Thymus (tissue), 11 donors: ENCODE results near the gene COL1A1. TPM values are rescaled to one million over a fixed set of nuclear protein-coding genes. Genes with fewer than 3 reads are reported as not detected.

Source experiments
- DNase-seq, 9 donors: peaks; one replicate each; pipeline ENCODE4 v3.0.0-alpha.2; 2013; ENCODE audit warnings: low spot score in 9 of 9, low read depth in 6 of 9, missing footprints in 1 of 9
- H3K27ac ChIP-seq, 2 donors: one replicate each; pipeline ENCODE4 v1.5.1; 2013; ENCODE audit warnings: control low read depth in 1 of 2, low read depth in 1 of 2, low read length in 1 of 2, mild to moderate bottlenecking in 1 of 2, moderate library complexity in 1 of 2
- H3K27me3 ChIP-seq, 2 donors: one replicate each; pipeline ENCODE4 v1.5.1; 2013; ENCODE audit warnings: low read length in 1 of 2; ENCODE audit not compliant: control insufficient read depth in 2 of 2, insufficient read depth in 1 of 2
- H3K36me3 ChIP-seq, 2 donors: one replicate each; pipeline ENCODE4 v1.5.1; 2013; ENCODE audit warnings: low read length in 1 of 2, mild to moderate bottlenecking in 1 of 2, moderate library complexity in 1 of 2; ENCODE audit not compliant: control insufficient read depth in 2 of 2, insufficient read depth in 2 of 2
- H3K4me1 ChIP-seq, 2 donors: one replicate each; pipeline ENCODE4 v1.5.1; 2013; ENCODE audit warnings: low read length in 2 of 2; ENCODE audit not compliant: control insufficient read depth in 2 of 2, insufficient read depth in 2 of 2
- H3K4me3 ChIP-seq, 2 donors: one replicate each; pipeline ENCODE4 v1.5.1; 2013; ENCODE audit warnings: low read length in 2 of 2, control low read depth in 1 of 2, mild to moderate bottlenecking in 1 of 2
- H3K9me3 ChIP-seq, 2 donors: one replicate each; pipeline ENCODE4 v1.5.1; 2013; ENCODE audit warnings: low read length in 1 of 2, mild to moderate bottlenecking in 1 of 2; ENCODE audit not compliant: control insufficient read depth in 2 of 2, insufficient read depth in 1 of 2
- WGBS: extraction: QIAGEN DNeasy Blood & Tissue Kit; methylation state at CpG from one replicate; pipeline ENCODE4 v1.1.7; 2013; 5-methylcytosine and 5-hydroxymethylcytosine counted together
- polyA plus RNA-seq: library from polyadenylated mRNA; stranded (reverse); fragments of 200-250 nt; gene quantifications from one replicate; pipeline ENCODE4 v1.2.3, GENCODE V29; 2013
- total RNA-seq: library from RNA; stranded (reverse); fragments of 120-200 nt; gene quantifications from one replicate; pipeline ENCODE4 v1.2.4, GENCODE V29; 2013
- donor health status: healthy.

The COL1A1 gene
- total and polyA plus RNA-seq, 2 donors = 14.4 to 29.5 TPM

- Histone ChIP-seq H3K9me3 (no peaks in the 10 kb centered on the region), H3K27me3 (peaks cover 8 to 17% of the 10 kb centered on the region in 2 donors), H3K4me3 (no peak overlapping the region), H3K4me1 (peaks cover 0 to 10% of the 10 kb centered on the region in 2 donors), H3K27ac (no peak overlapping the region), H3K36me3 (peaks cover 61 to 65% of the 10 kb centered on the region in 2 donors)
- DNase-seq = no peak
- WGBS = 96% methylated on average over 16 of the region's 16 CpGs
Measured at GRCh38 chr17:50135316-50136095, 65.9 kb downstream of the COL1A1 start.

- H3K9me3 ChIP-seq = no peaks in the 10 kb centered on the region
- H3K4me1 ChIP-seq = peaks cover 0 to 8% of the 10 kb centered on the region in 2 donors
- no peak overlapping the region for H3K4me3 ChIP-seq
- DNase-seq = no peak
- 93% methylated on average over 16 of the region's 16 CpGs for WGBS
- H3K27ac ChIP-seq = no peak overlapping the region
- peaks cover 54 to 55% of the 10 kb centered on the region in 2 donors for H3K36me3 ChIP-seq
- H3K27me3 ChIP-seq = peaks cover 18 to 26% of the 10 kb centered on the region in 2 donors
Measured at GRCh38 chr17:50134206-50135110, 67.0 kb downstream of the COL1A1 start.

GRCh38 chr17:50133769-50134099 is 67.7 kb downstream of the COL1A1 start:
- no peak for DNase-seq
- 91% methylated on average over 16 of the region's 16 CpGs for WGBS
- H3K9me3 ChIP-seq = peaks cover 0 to under 1% of the 10 kb centered on the region in 2 donors
- H3K36me3 ChIP-seq = peaks cover 47 to 48% of the 10 kb centered on the region in 2 donors
- H3K27me3 ChIP-seq = peaks cover 25 to 33% of the 10 kb centered on the region in 2 donors
- no peak overlapping the region for H3K27ac ChIP-seq
- H3K4me1 ChIP-seq = peaks cover 0 to 9% of the 10 kb centered on the region in 2 donors
- no peak overlapping the region for H3K4me3 ChIP-seq

Other genes starting within 250 kb of the COL1A1 start
- gene DLX4, start 232.4 kb downstream of the COL1A1 start, total RNA-seq = 0.09 TPM
- 0.46 TPM for gene DLX4, start 232.4 kb downstream of the COL1A1 start, polyA plus RNA-seq
- 0.09 TPM for gene DLX3, start 206.4 kb downstream of the COL1A1 start, total RNA-seq
- 1.1 TPM for gene DLX3, start 206.4 kb downstream of the COL1A1 start, polyA plus RNA-seq
- gene ITGA3, start 145.5 kb downstream of the COL1A1 start, total RNA-seq = 9.1 TPM
- 27.7 TPM for gene ITGA3, start 145.5 kb downstream of the COL1A1 start, polyA plus RNA-seq
- 10.7 TPM for gene PDK2, start 106.3 kb downstream of the COL1A1 start, total RNA-seq
- 14.5 TPM for gene PDK2, start 106.3 kb downstream of the COL1A1 start, polyA plus RNA-seq
- 0.42 TPM for gene SAMD14, start 71.5 kb downstream of the COL1A1 start, total RNA-seq
- gene SAMD14, start 71.5 kb downstream of the COL1A1 start, polyA plus RNA-seq = 0.62 TPM
- gene PPP1R9B, start 51.0 kb downstream of the COL1A1 start, total RNA-seq = 26.8 TPM
- gene PPP1R9B, start 51.0 kb downstream of the COL1A1 start, polyA plus RNA-seq = 47.9 TPM
- 1.7 TPM for gene SGCA, start 35.6 kb downstream of the COL1A1 start, total RNA-seq
- 5.4 TPM for gene SGCA, start 35.6 kb downstream of the COL1A1 start, polyA plus RNA-seq
- gene TMEM92, start 72.8 kb upstream of the COL1A1 start, total RNA-seq = 0.09 TPM
- gene TMEM92, start 72.8 kb upstream of the COL1A1 start, polyA plus RNA-seq = 0.09 TPM
- gene XYLT2, start 144.5 kb upstream of the COL1A1 start, total RNA-seq = 16.2 TPM
- 19.5 TPM for gene XYLT2, start 144.5 kb upstream of the COL1A1 start, polyA plus RNA-seq
- gene MRPL27, start 171.6 kb upstream of the COL1A1 start, total RNA-seq = 69.2 TPM
- gene MRPL27, start 171.6 kb upstream of the COL1A1 start, polyA plus RNA-seq = 85.9 TPM
- gene EME1, start 171.6 kb upstream of the COL1A1 start, total RNA-seq = 7.7 TPM
- gene EME1, start 171.6 kb upstream of the COL1A1 start, polyA plus RNA-seq = 1.4 TPM
- gene LRRC59, start 195.9 kb upstream of the COL1A1 start, total RNA-seq = 38.7 TPM
- 27.8 TPM for gene LRRC59, start 195.9 kb upstream of the COL1A1 start, polyA plus RNA-seq
- 13.4 TPM for gene ACSF2, start 224.6 kb upstream of the COL1A1 start, total RNA-seq
- gene ACSF2, start 224.6 kb upstream of the COL1A1 start, polyA plus RNA-seq = 41.6 TPM